K562 (cell line): ENCODE measurements around the gene PSPH. TPM values are rescaled to one million over a fixed set of nuclear protein-coding genes. Genes with fewer than 3 reads are reported as not detected.

Experiments used
- EGR1 ChIP-seq: fragments of 450-650 bp; conservative IDR thresholded peaks from 2 replicates; pipeline ENCODE4 v1.6.1; 2017; ENCODE audit warnings: mild to moderate bottlenecking
- EP300 ChIP-seq: IDR thresholded peaks from 2 replicates; pipeline ENCODE4 v1.6.1; 2012; ENCODE audit warnings: low read length, improper control_type of control experiment
- HNRNPLL ChIP-seq: fragments of 200-400 bp; formaldehyde crosslinking; IDR thresholded peaks from 2 replicates; pipeline ENCODE4 v1.6.1; 2017; ENCODE audit warnings: low read length, low read depth, mild to moderate bottlenecking; ENCODE audit not compliant: poor library complexity, severe bottlenecking
- KLF16 ChIP-seq: IDR thresholded peaks from 2 replicates; pipeline ENCODE4 v1.6.1; 2016; ENCODE audit warnings: antibody characterized with exemption
- NCOA6 ChIP-seq: fragments of 450-650 bp; IDR thresholded peaks from 2 replicates; pipeline ENCODE4 v1.6.1; 2017; ENCODE audit warnings: mild to moderate bottlenecking
- NFE2 ChIP-seq: IDR thresholded peaks from 2 replicates; pipeline ENCODE4 v1.6.1; 2014; ENCODE audit warnings: antibody characterized with exemption, low read depth
- NFIX ChIP-seq: fragments of 250-450 bp; sonication (Bioruptor Pico); IDR thresholded peaks from 2 replicates; pipeline ENCODE4 v1.4.0; 2020; ENCODE audit warnings: low read depth, mild to moderate bottlenecking, moderate library complexity
- NR2C2 ChIP-seq, 2 experiments: fragments of 200-800 bp in 1 of 2; sonication (Bioruptor generic) in 1 of 2; sonication (generic) in 1 of 2; formaldehyde crosslinking in 1 of 2; IDR thresholded peaks; 2 replicates each; pipeline versions ENCODE4 v1.6.1 to v1.8.0; 2016 to 2022; ENCODE audit warnings: mild to moderate bottlenecking in 1 of 2, missing compliant biosample characterization in 1 of 2, missing genetic modification characterization in 1 of 2, missing genetic modification reagents in 1 of 2
- PHB ChIP-seq: fragments of 250-450 bp; sonication (Bioruptor Pico); IDR thresholded peaks from 2 replicates; pipeline ENCODE4 v1.5.0; 2021
- PTTG1 ChIP-seq: fragments of 450-650 bp; IDR thresholded peaks from 2 replicates; pipeline ENCODE4 v1.6.1; 2016; ENCODE audit warnings: low read depth, mild to moderate bottlenecking, missing genetic modification characterization, missing compliant biosample characterization
- SMAD3 ChIP-seq: fragments of 450-650 bp; formaldehyde crosslinking; conservative IDR thresholded peaks from 2 replicates; pipeline ENCODE4 v1.4.0; 2020; ENCODE audit warnings: mild to moderate bottlenecking
- TAF7 ChIP-seq: fragments of 450-650 bp; IDR thresholded peaks from 2 replicates; pipeline ENCODE4 v1.6.1; 2016; ENCODE audit warnings: missing genetic modification characterization, missing compliant biosample characterization
- TAF9B ChIP-seq: fragments of 450-650 bp; IDR thresholded peaks from 2 replicates; pipeline ENCODE4 v1.6.1; 2018; ENCODE audit warnings: mild to moderate bottlenecking; ENCODE audit not compliant: partially characterized antibody
- TAL1 ChIP-seq: fragments of 450-650 bp; IDR thresholded peaks from 2 replicates; pipeline ENCODE4 v1.6.1; 2016; ENCODE audit warnings: mild to moderate bottlenecking
- XRCC3 ChIP-seq: fragments of 450-650 bp; IDR thresholded peaks from 2 replicates; pipeline ENCODE4 v1.6.1; 2017; ENCODE audit warnings: mild to moderate bottlenecking, moderate library complexity
- ZNF143 ChIP-seq: sonication (generic); formaldehyde crosslinking; IDR thresholded peaks from 2 replicates; pipeline ENCODE4 v1.9.0; 2022; ENCODE audit warnings: mild to moderate bottlenecking, missing genetic modification reagents
- ZNF24 ChIP-seq: fragments of 450-650 bp; IDR thresholded peaks from 2 replicates; pipeline ENCODE4 v1.6.1; 2016
- ZNF41 ChIP-seq: fragments of 250-450 bp; sonication (Bioruptor Pico); conservative IDR thresholded peaks from 2 replicates; pipeline ENCODE4 v1.4.0; 2020; ENCODE audit warnings: mild to moderate bottlenecking
- ZNF445 ChIP-seq: fragments of 250-450 bp; sonication (Bioruptor Pico); IDR thresholded peaks from 2 replicates; pipeline ENCODE4 v1.4.0; 2020; ENCODE audit warnings: low read depth, mild to moderate bottlenecking, moderate library complexity
- ZNF586 ChIP-seq: fragments of 450-650 bp; formaldehyde crosslinking; conservative IDR thresholded peaks from 2 replicates; pipeline ENCODE4 v1.4.0; 2020; ENCODE audit warnings: mild to moderate bottlenecking, moderate library complexity
- polyA plus RNA-seq, 8 experiments: library from polyadenylated mRNA; depleted of rRNA in 4 of 8; stranded (reverse) in 5 of 8; unstranded in 3 of 8; fragments of >200 nt; fragmentation: Nextera tagmentation in 2 of 8; fragmentation: Illumina TruSeq in 1 of 8; extraction: Ambion mirVana in 2 of 8; extraction: Trizol in 1 of 8; gene quantifications; 2 replicates each; pipeline versions ENCODE4 v1.2.1 to v1.2.3, GENCODE V29; 2011 to 2014; ENCODE audit warnings: inconsistent platforms in 1 of 8, missing spikeins in 1 of 8
- total RNA-seq, 7 experiments: library from RNA; depleted of rRNA in 6 of 7; stranded (reverse); fragments of >200 nt in 6 of 7; fragmentation: Illumina TruSeq in 2 of 7; extraction: Trizol in 2 of 7; gene quantifications; 2 replicates each; pipeline versions ENCODE4 v1.2.1 to v1.2.3, GENCODE V29; 2011 to 2021; ENCODE audit warnings: low replicate concordance in 1 of 7
- TF ChIP-seq, protein P1 (sequence below): sonication (generic); formaldehyde crosslinking; IDR thresholded peaks from 2 replicates; pipeline ENCODE4 v1.4.0; 2020; ENCODE audit warnings: mild to moderate bottlenecking, missing genetic modification reagents
- TF ChIP-seq, protein P2 (sequence below), 2 experiments: fragments of 200-800 bp in 1 of 2; sonication (Bioruptor generic) in 1 of 2; sonication (generic) in 1 of 2; formaldehyde crosslinking in 1 of 2; IDR thresholded peaks in 1 of 2; conservative IDR thresholded peaks in 1 of 2; 2 replicates each; pipeline versions ENCODE4 v1.5.0 to v1.6.1; 2016 to 2020; ENCODE audit warnings: missing compliant biosample characterization in 1 of 2, missing genetic modification characterization in 1 of 2, missing genetic modification reagents in 1 of 2
- TF ChIP-seq, protein P3 (sequence below): fragments of 250-450 bp; sonication (Bioruptor Pico); IDR thresholded peaks from 2 replicates; pipeline ENCODE4 v1.8.0; 2021; ENCODE audit warnings: moderate library complexity, mild to moderate bottlenecking, inconsistent platforms

The PSPH gene
- total and polyA plus RNA-seq, 9 of the 15 experiments (the other 6 are each of a cell fraction or from before 2014, with no cell fraction given): 6.3 to 46.8 (median 20.2) TPM

DNA sequence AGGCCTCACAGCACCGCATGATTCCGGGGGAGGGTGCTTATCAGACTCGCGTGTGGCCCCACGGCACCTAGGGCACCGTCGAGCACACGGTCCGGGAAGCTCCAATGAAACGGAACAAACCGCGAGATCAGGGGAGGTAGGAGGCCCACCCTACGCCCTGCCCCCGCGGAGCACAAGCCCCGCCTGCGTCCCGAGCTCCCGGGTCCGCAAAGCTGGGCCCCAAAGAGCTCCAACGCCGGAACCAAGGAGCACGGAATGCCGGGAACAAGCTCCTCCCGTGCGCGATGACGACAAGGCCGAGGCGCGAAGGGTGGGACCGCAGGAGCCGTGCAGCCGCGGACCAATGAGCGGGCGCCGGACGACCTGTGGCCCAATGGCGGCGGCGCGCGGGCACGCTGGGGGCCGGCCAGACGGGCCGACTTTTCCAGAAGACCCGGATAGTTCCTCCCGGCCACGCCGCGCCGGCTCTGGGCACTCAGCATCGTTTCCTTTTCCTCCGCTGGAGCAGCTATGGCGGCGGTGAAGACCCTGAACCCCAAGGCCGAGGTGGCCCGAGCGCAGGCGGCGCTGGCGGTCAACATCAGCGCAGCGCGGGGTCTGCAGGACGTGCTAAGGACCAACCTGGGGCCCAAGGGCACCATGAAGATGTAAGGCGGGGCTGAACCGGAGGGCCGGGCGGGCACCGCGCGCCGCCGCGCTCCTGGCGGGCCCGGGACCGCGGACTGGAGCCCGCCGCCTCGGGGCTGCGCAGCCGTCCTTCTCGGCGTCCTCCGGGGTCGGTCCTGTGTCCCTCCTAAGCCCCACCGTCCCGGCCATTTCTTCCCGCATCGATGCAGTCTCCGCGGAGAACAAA lies at the start of gene PSPH, which contains the start of gene CCT6A (continued):
- no peak for TF ChIP-seq SMAD3 (CRISPR knock-in tag)
- peak; percentile 85 for TF ChIP-seq HNRNPLL
- no peak for TF ChIP-seq ZNF445 (CRISPR knock-in tag)
- TF ChIP-seq XRCC3: no peak
- TF ChIP-seq NFIX: no peak
- TF ChIP-seq ZNF586 (CRISPR knock-in tag): no peak
- peak; percentile 81 for TF ChIP-seq EGR1
- TF ChIP-seq NCOA6: peak; percentile 68
- no peak for TF ChIP-seq NR2C2 (CRISPR knock-in tag; IDR thresholded peaks at IDR 0.05)
- TF ChIP-seq NR2C2 (tag; IDR thresholded peaks at IDR 0.05): no peak; the same call in 1 of the 2 replicates
- TF ChIP-seq, protein P1, sequence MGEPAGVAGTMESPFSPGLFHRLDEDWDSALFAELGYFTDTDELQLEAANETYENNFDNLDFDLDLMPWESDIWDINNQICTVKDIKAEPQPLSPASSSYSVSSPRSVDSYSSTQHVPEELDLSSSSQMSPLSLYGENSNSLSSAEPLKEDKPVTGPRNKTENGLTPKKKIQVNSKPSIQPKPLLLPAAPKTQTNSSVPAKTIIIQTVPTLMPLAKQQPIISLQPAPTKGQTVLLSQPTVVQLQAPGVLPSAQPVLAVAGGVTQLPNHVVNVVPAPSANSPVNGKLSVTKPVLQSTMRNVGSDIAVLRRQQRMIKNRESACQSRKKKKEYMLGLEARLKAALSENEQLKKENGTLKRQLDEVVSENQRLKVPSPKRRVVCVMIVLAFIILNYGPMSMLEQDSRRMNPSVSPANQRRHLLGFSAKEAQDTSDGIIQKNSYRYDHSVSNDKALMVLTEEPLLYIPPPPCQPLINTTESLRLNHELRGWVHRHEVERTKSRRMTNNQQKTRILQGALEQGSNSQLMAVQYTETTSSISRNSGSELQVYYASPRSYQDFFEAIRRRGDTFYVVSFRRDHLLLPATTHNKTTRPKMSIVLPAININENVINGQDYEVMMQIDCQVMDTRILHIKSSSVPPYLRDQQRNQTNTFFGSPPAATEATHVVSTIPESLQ (CRISPR knock-in tag): peak; percentile 80; the same call in 1 of the 2 replicates
- TF ChIP-seq, protein P2, sequence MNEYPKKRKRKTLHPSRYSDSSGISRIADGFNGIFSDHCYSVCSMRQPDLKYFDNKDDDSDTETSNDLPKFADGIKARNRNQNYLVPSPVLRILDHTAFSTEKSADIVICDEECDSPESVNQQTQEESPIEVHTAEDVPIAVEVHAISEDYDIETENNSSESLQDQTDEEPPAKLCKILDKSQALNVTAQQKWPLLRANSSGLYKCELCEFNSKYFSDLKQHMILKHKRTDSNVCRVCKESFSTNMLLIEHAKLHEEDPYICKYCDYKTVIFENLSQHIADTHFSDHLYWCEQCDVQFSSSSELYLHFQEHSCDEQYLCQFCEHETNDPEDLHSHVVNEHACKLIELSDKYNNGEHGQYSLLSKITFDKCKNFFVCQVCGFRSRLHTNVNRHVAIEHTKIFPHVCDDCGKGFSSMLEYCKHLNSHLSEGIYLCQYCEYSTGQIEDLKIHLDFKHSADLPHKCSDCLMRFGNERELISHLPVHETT (CRISPR knock-in tag; conservative IDR thresholded peaks at IDR 0.05 in 1 of 2, IDR thresholded peaks at IDR 0.05 in 1 of 2): peak in 1 of 2 experiments; percentile 89; a peak in 2 of 4 replicates
- peak; percentile 39; the same call in 1 of the 2 replicates for TF ChIP-seq ZNF24
- TF ChIP-seq EP300: peak; percentile 29; the same call in 1 of the 2 replicates
- no peak for TF ChIP-seq ZNF41 (CRISPR knock-in tag)
- TF ChIP-seq, protein P3, sequence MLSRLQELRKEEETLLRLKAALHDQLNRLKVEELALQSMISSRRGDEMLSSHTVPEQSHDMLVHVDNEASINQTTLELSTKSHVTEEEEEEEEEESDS (CRISPR knock-in tag): no peak
- TF ChIP-seq TAF9B: peak; percentile 41
- no peak for TF ChIP-seq TAL1
- no peak for TF ChIP-seq KLF16
- no peak for TF ChIP-seq PTTG1
- TF ChIP-seq NFE2: no peak
- TF ChIP-seq TAF7: peak; percentile 47; the same call in 1 of the 2 replicates
- TF ChIP-seq ZNF143 (CRISPR knock-in tag): peak; percentile 73
- no peak for TF ChIP-seq PHB (CRISPR knock-in tag)
